Activated CD8-positive, alpha-beta T cell treated with anti-CD3 and anti-CD28 coated beads for 36 hours (primary cell): ENCODE data around the gene SPECC1L. TPM values are rescaled to one million over a fixed set of nuclear protein-coding genes. Genes with fewer than 3 reads are reported as not detected.
A peak's percentile ranks its signal among the peaks of the same experiment; 100 is the strongest.
"Not testable (repeated sequence)": the region's sequence is repeated elsewhere in the genome, so short reads cannot be mapped to it uniquely, and the experiment has no call there.

Experiments
- ATAC-seq: fragments of 200-7000 bp; cut with Tn5 transposase; one replicate; pipeline ENCODE4 v1.10.0; 2021; ENCODE audit warnings: mild to moderate bottlenecking, moderate library complexity
- CTCF ChIA-PET: fragments of 350-600 bp; sonication (Branson Sonifier 250); formaldehyde crosslinking; loops from one replicate; lab custom pipeline; 2021; ENCODE audit warnings: antibody characterized with exemption; lab: Charles Lee
- POLR2A ChIA-PET: fragments of 350-600 bp; sonication (Branson Sonifier 250); formaldehyde crosslinking; loops from one replicate; lab custom pipeline; 2021; ENCODE audit warnings: antibody characterized with exemption; lab: Charles Lee
- DNase-seq: peaks from one replicate; pipeline ENCODE4 v3.0.0-alpha.2; 2020
- H3K27ac Mint-ChIP-seq: one replicate; pipeline ENCODE4 v1.8.0; 2021; ENCODE audit warnings: mild to moderate bottlenecking, mixed read lengths
- H3K27me3 Mint-ChIP-seq: one replicate; pipeline ENCODE4 v1.8.0; 2021; ENCODE audit warnings: mixed read lengths
- H3K36me3 Mint-ChIP-seq: one replicate; pipeline ENCODE4 v1.8.0; 2021; ENCODE audit warnings: low read depth, mixed read lengths
- H3K4me1 Mint-ChIP-seq: one replicate; pipeline ENCODE4 v1.8.0; 2021; ENCODE audit warnings: low read depth, mixed read lengths
- H3K4me3 Mint-ChIP-seq: one replicate; pipeline ENCODE4 v1.8.0; 2021; ENCODE audit warnings: mild to moderate bottlenecking, moderate library complexity, mixed read lengths
- H3K9me3 Mint-ChIP-seq: one replicate; pipeline ENCODE4 v1.8.0; 2021; ENCODE audit warnings: mixed read lengths
- intact Hi-C: fragments of 100-400 bp; cut with micrococcal nuclease; formaldehyde crosslinking; loops from one replicate; pipeline ENCODE4 v1.10.0; 2022
- total RNA-seq, 2 experiments: library from RNA; stranded (reverse); gene quantifications; one replicate each; pipeline ENCODE4 v1.2.3, GENCODE V29; 2021
- TF ChIP-seq, protein P1 (sequence below): fragments of 200-600 bp; IDR thresholded peaks from one replicate; pipeline ENCODE4 v1.8.0; 2022; ENCODE audit warnings: antibody characterized with exemption, mild to moderate bottlenecking

The SPECC1L gene
- total RNA-seq, 2 experiments from 2014 or later: 38.9 to 39.0 TPM

- ATAC-seq (no peak), DNase-seq (no peak)
- no peaks in the 10 kb centered on the region for H3K9me3 Mint-ChIP-seq
- CTCF ChIA-PET: no interaction called here
- H3K27ac Mint-ChIP-seq: peak overlapping the region; percentile 16
- H3K4me3 Mint-ChIP-seq: no peak overlapping the region
- no peaks in the 10 kb centered on the region for H3K27me3 Mint-ChIP-seq
- peaks cover 2% of the 10 kb centered on the region for H3K4me1 Mint-ChIP-seq
- TF ChIP-seq, protein P1, sequence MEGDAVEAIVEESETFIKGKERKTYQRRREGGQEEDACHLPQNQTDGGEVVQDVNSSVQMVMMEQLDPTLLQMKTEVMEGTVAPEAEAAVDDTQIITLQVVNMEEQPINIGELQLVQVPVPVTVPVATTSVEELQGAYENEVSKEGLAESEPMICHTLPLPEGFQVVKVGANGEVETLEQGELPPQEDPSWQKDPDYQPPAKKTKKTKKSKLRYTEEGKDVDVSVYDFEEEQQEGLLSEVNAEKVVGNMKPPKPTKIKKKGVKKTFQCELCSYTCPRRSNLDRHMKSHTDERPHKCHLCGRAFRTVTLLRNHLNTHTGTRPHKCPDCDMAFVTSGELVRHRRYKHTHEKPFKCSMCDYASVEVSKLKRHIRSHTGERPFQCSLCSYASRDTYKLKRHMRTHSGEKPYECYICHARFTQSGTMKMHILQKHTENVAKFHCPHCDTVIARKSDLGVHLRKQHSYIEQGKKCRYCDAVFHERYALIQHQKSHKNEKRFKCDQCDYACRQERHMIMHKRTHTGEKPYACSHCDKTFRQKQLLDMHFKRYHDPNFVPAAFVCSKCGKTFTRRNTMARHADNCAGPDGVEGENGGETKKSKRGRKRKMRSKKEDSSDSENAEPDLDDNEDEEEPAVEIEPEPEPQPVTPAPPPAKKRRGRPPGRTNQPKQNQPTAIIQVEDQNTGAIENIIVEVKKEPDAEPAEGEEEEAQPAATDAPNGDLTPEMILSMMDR: no peak
- H3K36me3 Mint-ChIP-seq: peaks cover 25% of the 10 kb centered on the region
- POLR2A ChIA-PET: no interaction called here
- intact Hi-C loops: no loop called here
Observed at GRCh38 chr22:24315367-24315966, 44.8 kb downstream of the SPECC1L start.

GRCh38 chr22:24316264-24316663, 45.6 kb downstream of the SPECC1L start:
- ATAC-seq, H3K9me3 Mint-ChIP-seq, CTCF ChIA-PET, H3K4me3 Mint-ChIP-seq, DNase-seq, intact Hi-C loops, H3K4me1 Mint-ChIP-seq, H3K27me3 Mint-ChIP-seq, H3K27ac Mint-ChIP-seq, POLR2A ChIA-PET: not testable (repeated sequence)
- peaks cover 20% of the 10 kb centered on the region for H3K36me3 Mint-ChIP-seq

GRCh38 chr22:24317511-24317910, 46.9 kb downstream of the SPECC1L start:
- H3K4me3 Mint-ChIP-seq, H3K9me3 Mint-ChIP-seq, CTCF ChIA-PET, POLR2A ChIA-PET, intact Hi-C loops, H3K27ac Mint-ChIP-seq, H3K27me3 Mint-ChIP-seq, H3K4me1 Mint-ChIP-seq, DNase-seq, ATAC-seq: not testable (repeated sequence)
- H3K36me3 Mint-ChIP-seq: peaks cover 29% of the 10 kb centered on the region

GRCh38 chr22:24319451-24319850, 48.8 kb downstream of the SPECC1L start:
- no peak overlapping the region for H3K27ac Mint-ChIP-seq
- POLR2A ChIA-PET: no interaction called here
- no peaks in the 10 kb centered on the region for H3K9me3 Mint-ChIP-seq

DNA sequence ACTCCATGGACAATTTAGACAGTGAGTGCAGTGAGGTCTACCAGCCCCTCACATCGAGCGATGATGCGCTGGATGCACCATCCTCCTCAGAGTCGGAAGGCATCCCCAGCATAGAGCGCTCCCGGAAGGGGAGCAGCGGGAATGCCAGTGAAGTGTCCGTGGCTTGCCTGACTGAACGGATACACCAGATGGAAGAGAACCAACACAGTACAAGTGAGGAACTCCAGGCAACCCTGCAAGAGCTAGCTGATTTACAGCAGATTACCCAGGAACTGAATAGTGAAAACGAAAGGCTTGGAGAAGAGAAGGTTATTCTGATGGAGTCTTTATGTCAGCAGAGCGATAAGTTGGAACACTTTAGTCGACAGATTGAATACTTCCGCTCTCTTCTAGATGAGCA, 51.4 kb downstream of the SPECC1L start:
- POLR2A ChIA-PET: interaction anchor here (0.6 kb wide), 1 partner anchor 174 kb away, joined by 3 read pairs; no protein-coding TSS in a partner anchor
- H3K9me3 Mint-ChIP-seq: no peaks in the 10 kb centered on the region
- peaks cover 32% of the 10 kb centered on the region for H3K36me3 Mint-ChIP-seq
- DNase-seq (no peak), ATAC-seq (no peak)
- no peak overlapping the region for H3K4me3 Mint-ChIP-seq
- H3K4me1 Mint-ChIP-seq: peaks cover 21% of the 10 kb centered on the region
- H3K27me3 Mint-ChIP-seq: no peaks in the 10 kb centered on the region
- TF ChIP-seq, protein P1: no peak
- H3K27ac Mint-ChIP-seq: no peak overlapping the region
- intact Hi-C loops: no loop called here
- CTCF ChIA-PET: interaction anchor here (1.5 to 3.1 kb wide), 2 partner anchors 11 to 204 kb away, joined by 4 to 14 read pairs; no protein-coding TSS in a partner anchor

More at GRCh38 chr22:24319451-24319850, 48.8 kb downstream of the SPECC1L start:
- no peak for DNase-seq
- peaks cover 9% of the 10 kb centered on the region for H3K4me1 Mint-ChIP-seq
- no peak overlapping the region for H3K4me3 Mint-ChIP-seq
- H3K27me3 Mint-ChIP-seq: no peaks in the 10 kb centered on the region
- TF ChIP-seq, protein P1: no peak
- H3K36me3 Mint-ChIP-seq: peaks cover 31% of the 10 kb centered on the region
- CTCF ChIA-PET: no interaction called here
- no peak for ATAC-seq
- intact Hi-C loops: no loop called here

DNA sequence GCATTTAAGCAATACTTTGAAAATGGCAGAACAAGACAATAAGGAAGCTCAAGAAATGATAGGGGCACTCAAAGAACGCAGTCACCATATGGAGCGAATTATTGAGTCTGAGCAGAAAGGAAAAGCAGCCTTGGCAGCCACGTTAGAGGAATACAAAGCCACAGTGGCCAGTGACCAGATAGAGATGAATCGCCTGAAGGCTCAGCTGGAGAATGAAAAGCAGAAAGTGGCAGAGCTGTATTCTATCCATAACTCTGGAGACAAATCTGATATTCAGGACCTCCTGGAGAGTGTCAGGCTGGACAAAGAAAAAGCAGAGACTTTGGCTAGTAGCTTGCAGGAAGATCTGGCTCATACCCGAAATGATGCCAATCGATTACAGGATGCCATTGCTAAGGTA, 51.9 kb downstream of the SPECC1L start:
- ATAC-seq (no peak), DNase-seq (no peak)
- Mint-ChIP-seq H3K4me3 (no peak overlapping the region), H3K27ac (no peak overlapping the region), H3K27me3 (no peaks in the 10 kb centered on the region), H3K4me1 (peaks cover 22% of the 10 kb centered on the region), H3K9me3 (no peaks in the 10 kb centered on the region), H3K36me3 (peaks cover 32% of the 10 kb centered on the region)
- TF ChIP-seq, protein P1: no peak
- CTCF ChIA-PET: interaction anchor here (0.6 to 3.1 kb wide), 3 partner anchors 11 to 203 kb away, joined by 3 to 14 read pairs (median 4); no protein-coding TSS in a partner anchor
- POLR2A ChIA-PET: interaction anchor here (0.6 kb wide), 1 partner anchor 174 kb away, joined by 3 read pairs; no protein-coding TSS in a partner anchor
- intact Hi-C loops: no loop called here
